Ecto neural progenitor cell (in vitro differentiated cells): ENCODE data around the gene BANP.
"Not testable (repeated sequence)": the region's sequence is repeated elsewhere in the genome, so short reads cannot be mapped to it uniquely, and the experiment has no call there.

Experiments
- DNase-seq: peaks from one replicate; pipeline ENCODE4 v3.0.0-alpha.2; 2018; ENCODE audit warnings: low spot score

The BANP gene

GRCh38 chr16:88088161-88088581 lies 136.9 kb downstream of the BANP start:
- no peak for DNase-seq

DNA sequence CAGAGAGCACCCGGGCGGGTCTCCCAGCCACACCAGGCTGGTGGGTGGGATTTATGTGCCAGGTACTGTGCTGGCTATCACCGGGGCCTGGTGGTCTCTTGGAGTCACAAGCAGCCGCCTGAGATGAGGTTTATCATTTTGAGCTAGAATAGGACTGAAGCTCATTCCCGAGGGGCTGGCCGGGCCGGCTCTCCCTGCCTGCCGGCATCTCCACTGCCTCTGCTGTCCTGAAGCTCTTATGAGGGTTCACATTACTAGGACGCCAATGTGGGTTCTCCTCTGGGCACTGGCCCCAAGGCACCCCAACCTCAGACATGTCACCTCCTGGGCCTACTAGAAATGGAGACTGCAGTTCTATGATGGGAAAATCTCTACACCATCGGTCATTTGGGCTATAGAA lies 137.4 kb downstream of the BANP start:
- DNase-seq: not testable (repeated sequence)

DNA sequence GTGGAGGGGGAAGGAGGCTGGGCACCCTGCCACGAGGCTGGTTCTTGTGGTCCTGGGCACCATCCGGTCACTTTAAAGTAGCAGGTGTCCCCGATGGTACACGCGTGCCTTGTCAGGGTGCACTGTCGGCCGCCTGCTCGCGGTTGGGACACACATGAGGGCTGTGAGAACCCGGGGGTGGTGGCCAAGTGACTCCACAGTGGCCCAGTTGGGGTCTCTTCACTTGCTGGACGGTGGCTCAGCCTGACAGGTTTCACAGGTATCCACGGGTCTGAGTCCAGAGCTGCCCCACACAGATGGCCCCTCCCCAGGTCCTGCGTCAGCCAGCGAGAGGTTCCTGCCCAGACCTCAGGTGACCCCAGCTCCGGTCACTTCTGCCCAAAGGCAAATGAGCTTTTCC lies 137.8 kb downstream of the BANP start:
- not testable (repeated sequence) for DNase-seq

DNA sequence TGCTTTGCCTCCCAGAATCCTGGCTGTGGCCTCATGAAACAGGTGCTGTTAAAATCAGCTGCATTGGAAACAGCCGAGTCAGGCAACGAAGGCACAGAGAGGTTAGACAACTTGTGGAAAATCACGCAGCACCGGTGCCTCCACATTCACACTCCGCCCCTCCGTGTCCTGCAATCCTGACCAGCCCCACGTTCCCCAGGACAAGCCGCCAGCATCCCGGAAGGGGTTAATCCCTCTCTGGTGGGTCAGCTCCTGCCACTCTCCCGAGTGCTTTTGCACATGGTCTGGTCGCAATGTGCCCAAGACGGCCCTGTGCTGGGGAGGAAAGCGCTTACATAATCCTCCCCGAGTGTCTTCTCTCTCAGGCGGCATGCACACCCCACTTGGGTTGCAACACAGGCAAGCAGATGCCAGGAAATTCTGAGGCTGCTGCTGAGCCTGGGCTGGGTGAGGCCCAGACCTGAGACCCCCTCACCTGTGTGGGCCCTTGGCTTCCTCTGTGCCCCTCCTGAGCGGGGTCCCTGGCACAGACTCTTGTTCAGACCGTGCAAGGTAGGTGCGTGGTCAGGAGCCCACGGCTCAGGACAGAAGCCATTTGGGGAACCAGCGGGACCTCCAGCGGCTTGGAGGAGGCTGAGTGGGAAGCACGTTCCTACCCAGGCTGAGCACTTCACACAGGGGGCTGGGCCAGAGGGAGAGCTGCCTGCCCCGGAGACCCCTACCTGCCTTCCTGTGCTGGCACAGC lies 138.6 kb downstream of the BANP start:
- not testable (repeated sequence) for DNase-seq

DNA sequence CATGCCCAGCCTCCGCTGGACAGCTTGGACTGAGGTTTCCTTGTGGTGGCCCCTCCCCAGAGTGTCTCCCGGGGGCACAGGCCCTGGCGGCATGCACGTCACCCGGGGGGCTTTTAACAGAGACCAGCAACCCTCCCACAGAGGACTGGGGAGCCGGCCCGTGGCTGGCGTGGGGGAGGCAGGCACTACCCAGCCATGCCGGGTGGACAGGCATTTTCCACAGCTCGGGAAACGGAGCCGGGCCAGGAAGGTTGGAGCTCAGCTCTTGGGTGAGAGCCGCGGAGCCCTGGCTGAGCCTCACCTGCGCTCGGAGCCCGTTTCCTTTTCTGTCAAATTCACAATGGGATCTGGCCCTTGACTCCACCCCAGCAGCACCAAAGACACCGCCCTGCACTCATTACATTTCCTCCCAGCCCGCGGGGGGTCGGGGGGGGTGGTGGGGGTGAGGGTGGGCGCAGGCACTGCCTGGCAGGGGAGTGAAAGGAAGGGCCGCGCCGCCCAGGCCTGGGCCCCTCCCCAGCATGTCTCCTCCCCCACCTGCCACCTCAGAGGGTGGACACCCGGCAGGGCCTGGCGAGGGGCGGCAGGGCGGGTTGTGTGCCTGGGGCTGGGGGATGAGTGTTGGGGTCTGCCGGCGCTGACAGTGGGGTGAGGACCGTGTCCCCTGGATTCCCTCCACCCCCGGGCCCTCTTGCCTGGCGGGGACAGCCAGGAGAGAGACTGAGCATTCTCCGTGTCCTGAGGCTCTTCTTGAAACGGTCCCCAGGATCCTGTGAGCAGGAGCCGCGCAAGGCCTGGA lies 139.3 kb downstream of the BANP start:
- not testable (repeated sequence) for DNase-seq

- DNase-seq: peak; percentile 75
These were observed 140.2 kb downstream of the BANP start for GRCh38 chr16:88091221-88091971.

- not testable (repeated sequence) for DNase-seq
These were observed 140.7 kb downstream of the BANP start for GRCh38 chr16:88091972-88092302.

DNA sequence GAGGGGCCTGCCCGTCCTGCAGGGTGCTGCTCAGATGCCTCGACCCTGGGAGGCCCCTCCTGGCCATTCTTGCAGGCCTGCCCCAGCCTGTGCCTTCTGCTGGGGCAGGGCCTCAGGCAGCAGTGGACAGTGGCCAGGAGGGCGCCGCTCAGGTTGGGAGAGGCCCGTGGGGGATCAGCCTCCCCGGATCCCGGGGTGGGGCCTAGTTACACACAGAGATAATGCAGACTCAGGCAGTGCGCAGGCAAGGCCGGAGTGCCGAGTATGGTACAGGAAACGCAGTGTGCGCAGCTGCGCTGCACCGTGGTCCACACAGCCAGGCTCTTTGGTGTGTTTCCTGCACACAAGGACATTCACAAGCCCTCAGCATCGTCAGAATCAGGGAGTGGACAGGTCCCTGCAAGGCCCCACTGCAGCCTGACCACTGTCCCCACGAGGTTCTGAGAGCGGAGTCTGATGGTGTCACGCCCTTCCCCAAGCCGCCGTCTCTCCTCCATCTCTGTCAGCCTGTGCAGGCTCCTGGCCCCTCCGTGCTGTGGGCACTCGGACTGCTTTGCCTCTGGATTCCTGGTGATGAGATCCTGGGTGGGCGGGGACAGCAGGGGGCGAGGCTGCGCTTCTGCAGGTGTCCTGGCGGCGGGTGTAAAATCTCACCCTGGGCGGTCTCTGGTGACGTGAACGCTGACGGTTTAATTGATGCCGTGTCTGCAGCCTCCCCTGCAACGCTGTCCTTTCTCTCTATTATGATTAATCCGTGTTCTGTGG lies 141.7 kb downstream of the BANP start:
- not testable (repeated sequence) for DNase-seq

- DNase-seq: not testable (repeated sequence)
These were observed 142.5 kb downstream of the BANP start for GRCh38 chr16:88093556-88094252.

GRCh38 chr16:88094253-88094575 lies 143.0 kb downstream of the BANP start:
- not testable (repeated sequence) for DNase-seq

GRCh38 chr16:88094900-88095299 lies 143.7 kb downstream of the BANP start:
- DNase-seq: not testable (repeated sequence)

DNA sequence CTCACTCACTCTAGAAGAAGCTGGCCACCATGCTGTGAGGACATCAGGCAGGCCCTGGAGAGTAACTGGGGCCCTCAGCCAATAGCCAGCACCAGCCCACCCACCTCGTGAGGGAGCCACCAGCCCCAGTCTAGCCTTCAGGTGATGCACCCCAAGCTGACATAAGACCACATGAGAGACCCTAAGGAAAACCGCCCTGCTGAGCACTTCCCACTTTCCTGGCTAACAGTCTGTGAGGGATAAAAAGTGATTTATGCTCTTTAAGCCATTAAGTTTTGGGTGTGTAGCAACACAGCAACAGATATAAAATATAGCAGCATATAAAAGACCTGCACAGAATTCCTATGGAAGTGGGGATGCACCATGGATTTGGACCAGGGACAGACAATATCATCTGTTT lies 145.4 kb downstream of the BANP start:
- DNase-seq: not testable (repeated sequence)

GRCh38 chr16:88098731-88099562 lies 147.7 kb downstream of the BANP start:
- DNase-seq: not testable (repeated sequence)

- no peak for DNase-seq
These were observed 148.3 kb downstream of the BANP start for GRCh38 chr16:88099563-88099890.

DNA sequence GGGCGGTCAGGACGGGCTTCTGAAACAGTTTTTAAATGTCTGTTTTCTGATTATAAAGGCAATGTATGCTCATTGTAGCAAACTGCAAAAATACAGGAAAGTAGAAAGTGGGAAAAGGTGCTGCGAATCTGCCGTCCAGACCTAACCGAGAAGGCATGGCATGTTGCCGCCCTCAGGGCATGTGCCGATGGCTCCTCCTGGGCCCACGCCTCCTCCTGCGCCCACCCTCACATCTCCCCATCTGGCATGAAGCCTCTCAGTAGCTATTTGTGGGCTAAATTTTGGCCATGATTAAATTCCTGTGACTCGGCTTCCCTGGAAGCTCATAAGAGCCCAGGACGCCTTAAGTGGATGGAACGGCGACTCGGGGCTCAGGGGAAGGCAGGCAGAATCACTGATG lies 148.7 kb downstream of the BANP start:
- DNase-seq: not testable (repeated sequence)

GRCh38 chr16:88100801-88101622 lies 149.8 kb downstream of the BANP start:
- DNase-seq: not testable (repeated sequence)

DNA sequence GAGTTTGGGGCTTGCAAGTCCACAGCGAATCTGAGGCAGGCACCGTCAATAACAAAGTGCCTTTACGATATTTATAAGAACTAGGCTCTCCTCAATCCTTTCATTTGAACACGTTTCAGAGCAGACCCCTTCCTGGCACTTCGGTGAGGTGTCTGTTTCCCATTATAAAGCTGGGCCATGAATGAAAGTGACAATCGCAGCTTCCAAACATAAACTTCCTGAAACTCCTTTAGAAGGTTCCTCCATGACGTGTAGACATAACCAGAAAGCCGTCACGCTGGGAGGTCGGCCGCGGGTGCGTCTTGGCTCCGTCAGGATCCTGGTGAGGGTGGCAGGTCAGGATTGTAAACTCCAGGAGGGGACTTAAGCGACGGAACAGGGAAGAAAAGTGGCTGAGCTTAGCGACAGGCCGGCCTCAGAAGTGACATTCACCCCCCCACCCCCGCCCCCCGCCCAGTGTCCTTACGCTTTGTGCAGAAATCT lies 150.4 kb downstream of the BANP start:
- DNase-seq: not testable (repeated sequence)

- no peak for DNase-seq
These were observed 151.4 kb downstream of the BANP start for GRCh38 chr16:88102597-88102996.

- DNase-seq: no peak
These were observed 151.8 kb downstream of the BANP start for GRCh38 chr16:88103011-88103410.
